Endothelial cell of umbilical vein (primary cell): ENCODE data around the gene R3HDM2. TPM values are rescaled to one million over a fixed set of nuclear protein-coding genes. Genes with fewer than 3 reads are reported as not detected.

ENCODE experiments used
- BruUV-seq: library from RNA; stranded (reverse); fragments of 400-500 nt; replicated peaks from 2 replicates; lab custom pipeline; 2021; lab: Mats Ljungman, UMichigan
- CTCF ChIA-PET: fragments of 300-600, 350-600 bp; sonication (Branson Sonifier 250); formaldehyde crosslinking; loops from one replicate; lab custom pipeline; 2021; ENCODE audit warnings: antibody characterized with exemption, inconsistent platforms; lab: Charles Lee
- POLR2A ChIA-PET: fragments of 300-600, 350-600 bp; sonication (Branson Sonifier 250); formaldehyde crosslinking; loops from one replicate; lab custom pipeline; 2021; ENCODE audit warnings: antibody characterized with exemption, inconsistent platforms; lab: Charles Lee
- DNase-seq: peaks from one replicate; pipeline ENCODE4 v3.0.0-alpha.2; 2011; ENCODE audit warnings: low read depth, low spot score
- FAIRE-seq: peaks from 2 replicates; lab custom pipeline; 2011; peaks lifted over from hg19 to GRCh38; lab: Jason Lieb, UNC
- H2AFZ ChIP-seq: 2 replicates; pipeline ENCODE4 v1.6.0; 2012; ENCODE audit warnings: low read depth, low read length, control low read depth, inconsistent platforms
- H3K27ac ChIP-seq: 2 replicates; pipeline ENCODE4 v1.5.1; 2011; ENCODE audit warnings: low read depth, mild to moderate bottlenecking, control low read depth, low read length, moderate library complexity; ENCODE audit not compliant: insufficient read depth
- H3K27me3 ChIP-seq, 2 experiments: 2 replicates each; pipeline versions ENCODE4 v1.6.0 to v1.6.1; 2011; ENCODE audit warnings: low read length in 2 of 2, mixed read lengths in 1 of 2; ENCODE audit not compliant: control insufficient read depth in 2 of 2, insufficient read depth in 2 of 2
- H3K36me3 ChIP-seq, 2 experiments: 2 replicates in 1 of 2; 3 replicates in 1 of 2; pipeline ENCODE4 v1.5.1; 2011; ENCODE audit warnings: low read length in 2 of 2, mild to moderate bottlenecking in 1 of 2, moderate library complexity in 1 of 2; ENCODE audit not compliant: control insufficient read depth in 2 of 2, insufficient read depth in 2 of 2; ENCODE audit errors: extremely low read depth in 1 of 2
- H3K4me1 ChIP-seq: 3 replicates; pipeline ENCODE4 v1.5.1; 2011; ENCODE audit warnings: mild to moderate bottlenecking, low read length; ENCODE audit not compliant: control insufficient read depth, insufficient read depth; ENCODE audit errors: extremely low read depth
- H3K4me2 ChIP-seq: 2 replicates; pipeline ENCODE4 v1.6.1; 2011; ENCODE audit warnings: low read length, control low read depth, mixed read lengths; ENCODE audit not compliant: insufficient read depth
- H3K4me3 ChIP-seq, 3 experiments: fragments of 200-600 bp in 1 of 3; sonication (generic), shearing (Covaris generic) in 1 of 3; replicated peaks in 1 of 3; 2 replicates each; pipeline ENCODE4 v1.5.1; 2011 to 2016; ENCODE audit warnings: control low read depth in 3 of 3, low read length in 3 of 3, mild to moderate bottlenecking in 2 of 3, inconsistent platforms in 1 of 3, low read depth in 1 of 3, moderate library complexity in 1 of 3; ENCODE audit not compliant: insufficient read depth in 1 of 3
- H3K79me2 ChIP-seq: 2 replicates; pipeline ENCODE4 v1.6.0; 2012; ENCODE audit warnings: low read length, inconsistent platforms; ENCODE audit not compliant: control insufficient read depth, insufficient read depth
- H3K9ac ChIP-seq: replicated peaks from 2 replicates; pipeline ENCODE3; 2011; ENCODE audit warnings: low read length, control low read depth; ENCODE audit not compliant: insufficient read depth; ENCODE audit errors: extremely low read depth
- H3K9me1 ChIP-seq: replicated peaks from 3 replicates; pipeline ENCODE4 v1.6.0; 2011; ENCODE audit warnings: mild to moderate bottlenecking, low read length; ENCODE audit not compliant: control insufficient read depth, insufficient read depth; ENCODE audit errors: extremely low read depth
- H3K9me3 ChIP-seq: replicated peaks from 2 replicates; pipeline ENCODE4 v1.5.1; 2012; ENCODE audit warnings: low read length, inconsistent platforms; ENCODE audit not compliant: control insufficient read depth, insufficient read depth
- H4K20me1 ChIP-seq: replicated peaks from 2 replicates; pipeline ENCODE3; 2011; ENCODE audit warnings: mild to moderate bottlenecking, low read length; ENCODE audit not compliant: control insufficient read depth, insufficient read depth; ENCODE audit errors: extremely low read depth
- EZH2 ChIP-seq: IDR thresholded peaks from 2 replicates; pipeline ENCODE4 v1.6.1; 2012; ENCODE audit warnings: borderline replicate concordance, low read depth, mild to moderate bottlenecking, moderate library complexity, low read length, inconsistent platforms; ENCODE audit not compliant: severe bottlenecking
- FOS ChIP-seq: IDR thresholded peaks from 2 replicates; pipeline ENCODE4 v1.6.1; 2011; ENCODE audit warnings: mild to moderate bottlenecking, low read length, moderate library complexity, borderline replicate concordance; ENCODE audit not compliant: insufficient read depth
- GATA2 ChIP-seq: IDR thresholded peaks from 2 replicates; pipeline ENCODE4 v1.7.0; 2011; ENCODE audit warnings: low read depth, mild to moderate bottlenecking, moderate library complexity, mixed read lengths, low read length; ENCODE audit not compliant: insufficient read length, insufficient read depth
- MAX ChIP-seq: IDR thresholded peaks from 2 replicates; pipeline ENCODE4 v1.6.1; 2011; ENCODE audit not compliant: insufficient read depth, insufficient read length
- MYC ChIP-seq: IDR thresholded peaks from one replicate; pipeline ENCODE4 v1.6.1; 2011; ENCODE audit warnings: mild to moderate bottlenecking, low read depth, low read length
- POLR2A ChIP-seq: IDR thresholded peaks from 2 replicates; pipeline ENCODE4 v1.6.1; 2012; ENCODE audit warnings: low read depth, mild to moderate bottlenecking, control low read depth, low read length
- POLR2AphosphoS5 ChIP-seq: IDR thresholded peaks from 2 replicates; pipeline ENCODE4 v1.6.1; 2012; ENCODE audit warnings: low read depth, mild to moderate bottlenecking, control low read depth, low read length, moderate library complexity; ENCODE audit not compliant: insufficient read depth
- dilution Hi-C: fragments of 300-500 bp; cut with MboI; formaldehyde crosslinking; loops from one replicate; pipeline ENCODE4 v1.15.0; 2019; ENCODE audit warnings: low sequenced_read_pairs; ENCODE audit not compliant: extremely low pct_ligation_motif_present
- intact Hi-C: fragments of 100-400 bp; cut with micrococcal nuclease; formaldehyde crosslinking; loops from one replicate; pipeline ENCODE4 v1.10.0; 2022
- polyA plus RNA-seq, 4 experiments: library from polyadenylated mRNA; depleted of rRNA in 3 of 4; stranded (reverse) in 3 of 4; unstranded in 1 of 4; fragments of >200 nt; gene quantifications; 2 replicates each; pipeline versions ENCODE4 v1.2.1 to v1.2.3, GENCODE V29; 2011 to 2012; ENCODE audit warnings: missing spikeins in 1 of 4
- total RNA-seq: library from RNA; stranded (reverse); gene quantifications from 2 replicates; pipeline ENCODE4 v1.2.3, GENCODE V29; 2021
- TF ChIP-seq, protein P1 (sequence below), 2 donors: IDR thresholded peaks; 1 replicate in 1 of 2; 2 replicates in 1 of 2; pipeline ENCODE4 v1.5.1; 2011; ENCODE audit warnings: low read length in 2 of 2, mild to moderate bottlenecking in 2 of 2, moderate library complexity in 2 of 2, control low read depth in 1 of 2, inconsistent platforms in 1 of 2, low read depth in 1 of 2; ENCODE audit not compliant: insufficient read depth in 1 of 2; ENCODE audit errors: extremely low read depth in 1 of 2

R3HDM2 gene
- total and polyA plus RNA-seq, 2 donors (not counting 3 experiments of a cell fraction or from before 2014, with no cell fraction given): 26.1 to 31.3 TPM

DNA sequence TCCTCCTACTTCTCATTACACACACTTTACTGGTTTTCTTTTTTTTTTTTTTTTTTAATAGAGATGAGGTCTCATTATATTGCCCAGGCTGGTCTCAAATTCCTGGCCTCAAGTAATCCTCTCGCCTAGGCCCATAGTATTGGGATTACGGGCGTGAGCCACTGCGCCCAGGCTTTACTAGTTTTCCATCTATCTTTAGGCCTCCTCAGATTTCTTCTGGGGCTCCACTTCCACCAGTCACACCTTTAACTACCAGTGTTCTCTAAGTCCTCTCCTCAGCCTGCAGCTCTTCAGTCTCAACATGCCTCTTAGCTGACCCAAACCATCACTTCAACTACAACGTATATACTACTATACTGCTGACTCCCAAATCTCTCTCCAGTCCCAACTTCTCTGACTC is 10.4 kb downstream of the R3HDM2 start:
- DNase-seq: no peak
- FAIRE-seq: no peak
- Histone ChIP-seq H3K36me3 (no peaks in the 10 kb centered on the region), H3K4me1 (no peaks in the 10 kb centered on the region), H3K4me2 (no peak overlapping the region), H3K27me3 (no peaks in the 10 kb centered on the region), H3K9me1 (no peaks in the 10 kb centered on the region), H3K79me2 (peaks cover 5% of the 10 kb centered on the region), H2AFZ (no peak overlapping the region), H3K9me3 (no peaks in the 10 kb centered on the region), H3K27ac (no peak overlapping the region), H3K9ac (no peak overlapping the region), H4K20me1 (no peaks in the 10 kb centered on the region), H3K4me3 (no peak overlapping the region)
- CTCF ChIA-PET: interaction anchor here (1.0 to 1.1 kb wide), 2 partner anchors 9 to 32 kb away, joined by 4 to 5 read pairs; no protein-coding TSS in a partner anchor
- BruUV-seq: no TSS peak
- TF ChIP-seq, protein P1, sequence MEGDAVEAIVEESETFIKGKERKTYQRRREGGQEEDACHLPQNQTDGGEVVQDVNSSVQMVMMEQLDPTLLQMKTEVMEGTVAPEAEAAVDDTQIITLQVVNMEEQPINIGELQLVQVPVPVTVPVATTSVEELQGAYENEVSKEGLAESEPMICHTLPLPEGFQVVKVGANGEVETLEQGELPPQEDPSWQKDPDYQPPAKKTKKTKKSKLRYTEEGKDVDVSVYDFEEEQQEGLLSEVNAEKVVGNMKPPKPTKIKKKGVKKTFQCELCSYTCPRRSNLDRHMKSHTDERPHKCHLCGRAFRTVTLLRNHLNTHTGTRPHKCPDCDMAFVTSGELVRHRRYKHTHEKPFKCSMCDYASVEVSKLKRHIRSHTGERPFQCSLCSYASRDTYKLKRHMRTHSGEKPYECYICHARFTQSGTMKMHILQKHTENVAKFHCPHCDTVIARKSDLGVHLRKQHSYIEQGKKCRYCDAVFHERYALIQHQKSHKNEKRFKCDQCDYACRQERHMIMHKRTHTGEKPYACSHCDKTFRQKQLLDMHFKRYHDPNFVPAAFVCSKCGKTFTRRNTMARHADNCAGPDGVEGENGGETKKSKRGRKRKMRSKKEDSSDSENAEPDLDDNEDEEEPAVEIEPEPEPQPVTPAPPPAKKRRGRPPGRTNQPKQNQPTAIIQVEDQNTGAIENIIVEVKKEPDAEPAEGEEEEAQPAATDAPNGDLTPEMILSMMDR (IDR thresholded peaks at IDR 0.05; ENCODE audit: extremely low read depth in 1 of 2, insufficient read depth in 1 of 2, low read depth in 1 of 2, low read length in 2 of 2): no peak
- TF ChIP-seq POLR2A (no peak), MYC (no peak), FOS (no peak), POLR2AphosphoS5 (no peak), GATA2 (no peak), MAX (no peak), EZH2 (no peak)
- dilution Hi-C loops: no loop called here
- POLR2A ChIA-PET: no interaction called here
- intact Hi-C loops: no loop called here
